Measurements from ENCODE around the gene LMBR1. TPM values are rescaled to one million over a fixed set of nuclear protein-coding genes. Genes with fewer than 3 reads are reported as not detected.

LMBR1 gene
- polyA plus RNA-seq, 1 donor from 2014 or later: 68.9 TPM

- Histone ChIP-seq H3K36me3 (ENCODE audit: insufficient read depth, low read length) (no peaks in the 10 kb centered on the region), H3K9ac (ENCODE audit: low read length) (no peak overlapping the region), H3K27ac (ENCODE audit: low read length) (no peak overlapping the region), H3K9me2 (ENCODE audit: insufficient read depth, low read length) (no peaks in the 10 kb centered on the region), H3K4me2 (ENCODE audit: low read length) (no peak overlapping the region), H3K79me2 (replicated peaks; ENCODE audit: insufficient read depth, low read length) (no peaks in the 10 kb centered on the region), H2AFZ (ENCODE audit: low read depth, low read length) (no peak overlapping the region), H3K9me3 (ENCODE audit: low read length) (no peaks in the 10 kb centered on the region), H3K4me3 (ENCODE audit: low read length) (no peak overlapping the region), H3K27me3 (ENCODE audit: insufficient read depth, low read depth, low read length) (no peaks in the 10 kb centered on the region), H4K20me1 (ENCODE audit: insufficient read depth) (no peaks in the 10 kb centered on the region), H3F3A (ENCODE audit: insufficient read depth, low read length, poor library complexity, severe bottlenecking) (no peaks in the 10 kb centered on the region)
- TF ChIP-seq MXI1 (conservative IDR thresholded peaks at IDR 0.05; ENCODE audit: poor library complexity, severe bottlenecking): no peak
- TF ChIP-seq EP300 (conservative IDR thresholded peaks at IDR 0.05; ENCODE audit: poor library complexity, severe bottlenecking): no peak
- TF ChIP-seq POLR2AphosphoS5 (IDR thresholded peaks at IDR 0.05): no peak
- TF ChIP-seq, protein P1, sequence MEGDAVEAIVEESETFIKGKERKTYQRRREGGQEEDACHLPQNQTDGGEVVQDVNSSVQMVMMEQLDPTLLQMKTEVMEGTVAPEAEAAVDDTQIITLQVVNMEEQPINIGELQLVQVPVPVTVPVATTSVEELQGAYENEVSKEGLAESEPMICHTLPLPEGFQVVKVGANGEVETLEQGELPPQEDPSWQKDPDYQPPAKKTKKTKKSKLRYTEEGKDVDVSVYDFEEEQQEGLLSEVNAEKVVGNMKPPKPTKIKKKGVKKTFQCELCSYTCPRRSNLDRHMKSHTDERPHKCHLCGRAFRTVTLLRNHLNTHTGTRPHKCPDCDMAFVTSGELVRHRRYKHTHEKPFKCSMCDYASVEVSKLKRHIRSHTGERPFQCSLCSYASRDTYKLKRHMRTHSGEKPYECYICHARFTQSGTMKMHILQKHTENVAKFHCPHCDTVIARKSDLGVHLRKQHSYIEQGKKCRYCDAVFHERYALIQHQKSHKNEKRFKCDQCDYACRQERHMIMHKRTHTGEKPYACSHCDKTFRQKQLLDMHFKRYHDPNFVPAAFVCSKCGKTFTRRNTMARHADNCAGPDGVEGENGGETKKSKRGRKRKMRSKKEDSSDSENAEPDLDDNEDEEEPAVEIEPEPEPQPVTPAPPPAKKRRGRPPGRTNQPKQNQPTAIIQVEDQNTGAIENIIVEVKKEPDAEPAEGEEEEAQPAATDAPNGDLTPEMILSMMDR (IDR thresholded peaks at IDR 0.05; ENCODE audit: poor library complexity, severe bottlenecking): no peak
- no peak for TF ChIP-seq SMC3 (conservative IDR thresholded peaks at IDR 0.05; ENCODE audit: poor library complexity)
- no peak for TF ChIP-seq EZH2 (IDR thresholded peaks at IDR 0.05; ENCODE audit: borderline replicate concordance, insufficient read depth, low read length, poor library complexity, severe bottlenecking)
- no peak for TF ChIP-seq TAF1 (IDR thresholded peaks at IDR 0.05; ENCODE audit: low read depth)
- TF ChIP-seq REST (IDR thresholded peaks at IDR 0.05; ENCODE audit: borderline replicate concordance): no peak
- TF ChIP-seq RAD21 (conservative IDR thresholded peaks at IDR 0.05): no peak
Measured at GRCh38 chr7:156777364-156778069, 115.5 kb downstream of the LMBR1 start.

GRCh38 chr7:156776527-156776926 lies 116.5 kb downstream of the LMBR1 start:
- Histone ChIP-seq H3K36me3 (ENCODE audit: insufficient read depth, low read length) (no peaks in the 10 kb centered on the region), H3K4me3 (ENCODE audit: low read length) (no peak overlapping the region), H4K20me1 (ENCODE audit: insufficient read depth) (no peaks in the 10 kb centered on the region), H3K9me2 (ENCODE audit: insufficient read depth, low read length) (no peaks in the 10 kb centered on the region), H3K9me3 (ENCODE audit: low read length) (no peaks in the 10 kb centered on the region), H2AFZ (ENCODE audit: low read depth, low read length) (no peak overlapping the region), H3K79me2 (replicated peaks; ENCODE audit: insufficient read depth, low read length) (no peaks in the 10 kb centered on the region), H3K9ac (ENCODE audit: low read length) (no peak overlapping the region), H3F3A (ENCODE audit: insufficient read depth, low read length, poor library complexity, severe bottlenecking) (no peaks in the 10 kb centered on the region), H3K27me3 (ENCODE audit: insufficient read depth, low read depth, low read length) (no peaks in the 10 kb centered on the region), H3K27ac (ENCODE audit: low read length) (no peak overlapping the region), H3K4me2 (ENCODE audit: low read length) (no peak overlapping the region)
- TF ChIP-seq EZH2 (IDR thresholded peaks at IDR 0.05; ENCODE audit: borderline replicate concordance, insufficient read depth, low read length, poor library complexity, severe bottlenecking) (no peak), EP300 (conservative IDR thresholded peaks at IDR 0.05; ENCODE audit: poor library complexity, severe bottlenecking) (no peak), SMC3 (conservative IDR thresholded peaks at IDR 0.05; ENCODE audit: poor library complexity) (no peak), MXI1 (conservative IDR thresholded peaks at IDR 0.05; ENCODE audit: poor library complexity, severe bottlenecking) (no peak), RAD21 (conservative IDR thresholded peaks at IDR 0.05) (no peak), POLR2AphosphoS5 (IDR thresholded peaks at IDR 0.05) (no peak), TAF1 (IDR thresholded peaks at IDR 0.05; ENCODE audit: low read depth) (no peak), REST (IDR thresholded peaks at IDR 0.05; ENCODE audit: borderline replicate concordance) (no peak)
- TF ChIP-seq, protein P1 (IDR thresholded peaks at IDR 0.05; ENCODE audit: poor library complexity, severe bottlenecking): no peak
